Cardiac fibroblast (primary cell): Measurements from ENCODE around the gene ITGAE.

Source experiments
- DNase-seq, 2 donors: peaks; one replicate each; pipeline versions ENCODE4 v3.0.0 to v3.0.0-alpha.2; 2010; ENCODE audit warnings: low read depth in 2 of 2
- H3K4me3 ChIP-seq, 2 donors: replicated peaks in 1 of 2; 1 replicate in 1 of 2; 2 replicates in 1 of 2; pipeline ENCODE4 v1.5.1; 2011; ENCODE audit warnings: low read depth in 2 of 2, low read length in 2 of 2, mild to moderate bottlenecking in 2 of 2, moderate library complexity in 1 of 2
- CTCF ChIP-seq: IDR thresholded peaks from one replicate; pipeline ENCODE4 v1.5.1; 2011; ENCODE audit warnings: low read depth, mild to moderate bottlenecking, low read length, inconsistent platforms

Gene ITGAE

GRCh38 chr17:3761918-3762380 is 39.0 kb downstream of the ITGAE start:
- TF ChIP-seq CTCF = no peak
- no peak for DNase-seq
- H3K4me3 ChIP-seq = no peak overlapping the region

- no peak for TF ChIP-seq CTCF
- H3K4me3 ChIP-seq = no peak overlapping the region
- no peak for DNase-seq
Measured at GRCh38 chr17:3761036-3761917, 39.7 kb downstream of the ITGAE start.

GRCh38 chr17:3759597-3760216 is 41.3 kb downstream of the ITGAE start:
- H3K4me3 ChIP-seq = no peak overlapping the region
- TF ChIP-seq CTCF = no peak
- DNase-seq = no peak

- no peak overlapping the region for H3K4me3 ChIP-seq
- no peak for TF ChIP-seq CTCF
Measured at GRCh38 chr17:3755335-3756030, 45.5 kb downstream of the ITGAE start.

GRCh38 chr17:3754458-3755334 is 46.3 kb downstream of the ITGAE start:
- DNase-seq = peak in 1 of 2 donors; percentile 13
- no peak overlapping the region for H3K4me3 ChIP-seq
- no peak for TF ChIP-seq CTCF

More at GRCh38 chr17:3755335-3756030, 45.5 kb downstream of the ITGAE start:
- no peak for DNase-seq

- no peak overlapping the region for H3K4me3 ChIP-seq
- DNase-seq = no peak
- no peak for TF ChIP-seq CTCF
Measured at GRCh38 chr17:3754066-3754457, 46.9 kb downstream of the ITGAE start.
